ENCODE measurements around the gene B4GALT1. TPM values are rescaled to one million over a fixed set of nuclear protein-coding genes. Genes with fewer than 3 reads are reported as not detected.

The B4GALT1 gene
- total and polyA plus RNA-seq, 2 donors (not counting 3 experiments of a cell fraction or from before 2014, with no cell fraction given), result 61.4 to 66.5 TPM

- ChIA-PET CTCF (interaction anchor here (0.8 to 1.8 kb wide), 4 partner anchors 23 to 59 kb away, joined by 3 to 6 read pairs (median 4); partner anchors contain the start of gene B4GALT1), POLR2A (no interaction called here)
- Histone ChIP-seq H3K27ac (ENCODE audit: insufficient read depth, low read depth, low read length) (no peak overlapping the region), H2AFZ (ENCODE audit: low read depth, low read length) (no peak overlapping the region), H3K9ac (replicated peaks; ENCODE audit: extremely low read depth, insufficient read depth, low read length) (no peak overlapping the region), H3K79me2 (ENCODE audit: control insufficient read depth, insufficient read depth, low read length) (no peaks in the 10 kb centered on the region), H3K9me1 (replicated peaks; ENCODE audit: control insufficient read depth, extremely low read depth, insufficient read depth, low read length) (no peaks in the 10 kb centered on the region), H3K36me3 (ENCODE audit: control insufficient read depth in 2 of 2, extremely low read depth in 1 of 2, insufficient read depth in 2 of 2, low read length in 2 of 2) (peaks cover 0 to 7% of the 10 kb centered on the region in 2 experiments), H4K20me1 (replicated peaks; ENCODE audit: control insufficient read depth, extremely low read depth, insufficient read depth, low read length) (no peaks in the 10 kb centered on the region), H3K4me3 (replicated peaks in 1 of 3; ENCODE audit: insufficient read depth in 1 of 3, low read depth in 1 of 3, low read length in 3 of 3) (no peak overlapping the region), H3K4me2 (ENCODE audit: insufficient read depth, low read length) (no peak overlapping the region), H3K27me3 (ENCODE audit: control insufficient read depth in 2 of 2, insufficient read depth in 2 of 2, low read length in 2 of 2) (no peaks in the 10 kb centered on the region), H3K9me3 (replicated peaks; ENCODE audit: control insufficient read depth, insufficient read depth, low read length) (no peaks in the 10 kb centered on the region), H3K4me1 (ENCODE audit: control insufficient read depth, extremely low read depth, insufficient read depth, low read length) (peaks cover 17% of the 10 kb centered on the region)
- no TSS peak for BruUV-seq (replicated peaks)
- intact Hi-C loops (cut with micrococcal nuclease), result no loop called here
- no peak for FAIRE-seq
- dilution Hi-C loops (cut with MboI; ENCODE audit: extremely low pct_ligation_motif_present, low sequenced_read_pairs), result no loop called here
- TF ChIP-seq FOS (IDR thresholded peaks at IDR 0.05; ENCODE audit: borderline replicate concordance, insufficient read depth, low read length) (no peak), GATA2 (IDR thresholded peaks at IDR 0.05; ENCODE audit: insufficient read depth, insufficient read length, low read depth, low read length) (no peak)
- DNase-seq (ENCODE audit: low read depth, low spot score), result no peak
Measured at GRCh38 chr9:33127881-33128280, 39.3 kb downstream of the B4GALT1 start.

GRCh38 chr9:33125871-33126823 lies 41.0 kb downstream of the B4GALT1 start:
- Histone ChIP-seq H3K36me3 (ENCODE audit: control insufficient read depth in 2 of 2, extremely low read depth in 1 of 2, insufficient read depth in 2 of 2, low read length in 2 of 2) (peaks cover 0 to 5% of the 10 kb centered on the region in 2 experiments), H3K9ac (replicated peaks; ENCODE audit: extremely low read depth, insufficient read depth, low read length) (no peak overlapping the region), H4K20me1 (replicated peaks; ENCODE audit: control insufficient read depth, extremely low read depth, insufficient read depth, low read length) (no peaks in the 10 kb centered on the region), H3K9me1 (replicated peaks; ENCODE audit: control insufficient read depth, extremely low read depth, insufficient read depth, low read length) (no peaks in the 10 kb centered on the region), H2AFZ (ENCODE audit: low read depth, low read length) (no peak overlapping the region), H3K4me2 (ENCODE audit: insufficient read depth, low read length) (no peak overlapping the region), H3K4me3 (replicated peaks in 1 of 3; ENCODE audit: insufficient read depth in 1 of 3, low read depth in 1 of 3, low read length in 3 of 3) (no peak overlapping the region), H3K4me1 (ENCODE audit: control insufficient read depth, extremely low read depth, insufficient read depth, low read length) (peaks cover 11% of the 10 kb centered on the region), H3K9me3 (replicated peaks; ENCODE audit: control insufficient read depth, insufficient read depth, low read length) (no peaks in the 10 kb centered on the region), H3K79me2 (ENCODE audit: control insufficient read depth, insufficient read depth, low read length) (no peaks in the 10 kb centered on the region), H3K27me3 (ENCODE audit: control insufficient read depth in 2 of 2, insufficient read depth in 2 of 2, low read length in 2 of 2) (no peaks in the 10 kb centered on the region), H3K27ac (ENCODE audit: insufficient read depth, low read depth, low read length) (no peak overlapping the region)
- ChIA-PET CTCF (interaction anchor here (1.2 to 1.8 kb wide), 2 partner anchors 41 to 44 kb away, joined by 5 to 6 read pairs; partner anchors contain the start of gene B4GALT1), POLR2A (no interaction called here)
- FAIRE-seq, result no peak
- dilution Hi-C loops (cut with MboI; ENCODE audit: extremely low pct_ligation_motif_present, low sequenced_read_pairs) (no loop called here), intact Hi-C loops (cut with micrococcal nuclease) (no loop called here)
- DNase-seq (ENCODE audit: low read depth, low spot score), result no peak
- BruUV-seq (replicated peaks), result no TSS peak
- TF ChIP-seq POLR2A (IDR thresholded peaks at IDR 0.05; ENCODE audit: low read depth, low read length), result no peak
- no peak for TF ChIP-seq EZH2 (IDR thresholded peaks at IDR 0.05; ENCODE audit: borderline replicate concordance, low read depth, low read length, severe bottlenecking)
- no peak for TF ChIP-seq JUN (IDR thresholded peaks at IDR 0.05; ENCODE audit: borderline replicate concordance, insufficient read depth, insufficient read length, low read depth)
- TF ChIP-seq POLR2AphosphoS5 (IDR thresholded peaks at IDR 0.05; ENCODE audit: insufficient read depth, low read depth, low read length), result no peak

All from endothelial cell of umbilical vein (primary cell).